CD4-positive, alpha-beta T cell treated with Interleukin-1 beta for 1 hour (primary cell): ENCODE measurements around the gene CD52.
"Not testable (repeated sequence)": the region's sequence is repeated elsewhere in the genome, so short reads cannot be mapped to it uniquely, and the experiment has no call there.

Experiments used
- DNase-seq, 2 donors: peaks; one replicate each; pipeline ENCODE4 v3.0.0-alpha.2; 2020 to 2022

The CD52 gene

DNA sequence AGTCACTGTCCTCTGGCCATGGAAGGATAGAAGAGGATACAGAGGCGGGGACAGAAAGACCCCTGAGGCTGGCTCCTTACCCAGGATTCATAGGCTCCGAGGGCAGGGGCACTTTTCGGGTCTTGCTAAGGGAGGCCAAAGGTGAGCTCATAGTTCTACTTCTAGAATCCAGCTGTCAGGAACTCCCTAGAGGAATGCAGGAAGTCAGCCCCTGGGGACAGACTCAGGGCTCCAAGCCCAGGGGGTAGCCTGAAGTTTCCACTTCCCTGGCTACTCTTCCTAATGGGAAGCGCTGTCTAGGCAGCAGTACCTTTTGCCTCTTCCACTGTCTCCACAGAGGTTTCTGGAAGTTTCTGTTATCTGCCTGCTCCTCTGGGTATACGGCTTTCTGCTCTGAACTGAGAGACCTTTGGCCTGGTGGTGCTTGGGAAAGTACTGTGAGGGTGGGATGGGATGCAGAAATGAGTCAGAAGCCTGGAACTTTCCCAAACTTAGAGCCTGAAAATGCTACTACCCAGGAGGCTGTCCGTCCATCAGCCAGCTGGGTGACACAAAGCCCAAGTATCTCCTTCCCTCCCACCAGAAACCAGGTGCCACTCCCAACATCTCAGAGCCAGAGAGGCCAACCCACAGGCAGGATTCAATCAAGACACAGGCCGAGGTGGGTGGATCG, 14.9 kb upstream of the CD52 start:
- DNase-seq, result no peak

DNA sequence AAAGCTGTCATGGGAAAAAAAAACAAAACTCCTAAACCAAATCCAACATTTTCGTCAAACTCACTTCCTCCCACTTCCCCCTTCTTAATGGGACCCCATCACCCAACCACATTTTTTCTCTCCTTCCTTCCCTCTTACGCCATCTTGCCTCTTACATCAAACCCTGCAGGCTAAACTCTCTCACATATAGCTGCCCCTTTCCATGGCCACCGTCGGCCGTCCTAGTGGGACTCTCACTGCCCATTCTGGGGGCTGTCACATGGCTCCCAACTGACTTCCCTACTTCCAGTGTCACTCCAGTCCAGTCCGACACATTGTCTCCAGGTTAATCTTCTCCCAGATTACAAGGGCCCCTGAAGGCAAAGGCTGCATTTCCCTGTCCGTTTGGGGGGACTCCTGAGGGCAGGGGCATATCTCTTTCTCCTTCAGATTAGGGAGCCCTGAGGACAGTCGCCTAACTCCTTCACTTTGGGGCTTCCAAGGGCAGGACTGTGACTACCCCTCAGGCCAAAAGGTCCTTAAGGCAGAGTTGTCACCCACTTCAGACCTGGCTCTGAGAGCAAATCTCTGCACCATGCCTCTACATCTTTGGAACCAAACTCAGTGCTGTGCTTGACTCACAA, 12.0 kb upstream of the CD52 start:
- no peak for DNase-seq

DNA sequence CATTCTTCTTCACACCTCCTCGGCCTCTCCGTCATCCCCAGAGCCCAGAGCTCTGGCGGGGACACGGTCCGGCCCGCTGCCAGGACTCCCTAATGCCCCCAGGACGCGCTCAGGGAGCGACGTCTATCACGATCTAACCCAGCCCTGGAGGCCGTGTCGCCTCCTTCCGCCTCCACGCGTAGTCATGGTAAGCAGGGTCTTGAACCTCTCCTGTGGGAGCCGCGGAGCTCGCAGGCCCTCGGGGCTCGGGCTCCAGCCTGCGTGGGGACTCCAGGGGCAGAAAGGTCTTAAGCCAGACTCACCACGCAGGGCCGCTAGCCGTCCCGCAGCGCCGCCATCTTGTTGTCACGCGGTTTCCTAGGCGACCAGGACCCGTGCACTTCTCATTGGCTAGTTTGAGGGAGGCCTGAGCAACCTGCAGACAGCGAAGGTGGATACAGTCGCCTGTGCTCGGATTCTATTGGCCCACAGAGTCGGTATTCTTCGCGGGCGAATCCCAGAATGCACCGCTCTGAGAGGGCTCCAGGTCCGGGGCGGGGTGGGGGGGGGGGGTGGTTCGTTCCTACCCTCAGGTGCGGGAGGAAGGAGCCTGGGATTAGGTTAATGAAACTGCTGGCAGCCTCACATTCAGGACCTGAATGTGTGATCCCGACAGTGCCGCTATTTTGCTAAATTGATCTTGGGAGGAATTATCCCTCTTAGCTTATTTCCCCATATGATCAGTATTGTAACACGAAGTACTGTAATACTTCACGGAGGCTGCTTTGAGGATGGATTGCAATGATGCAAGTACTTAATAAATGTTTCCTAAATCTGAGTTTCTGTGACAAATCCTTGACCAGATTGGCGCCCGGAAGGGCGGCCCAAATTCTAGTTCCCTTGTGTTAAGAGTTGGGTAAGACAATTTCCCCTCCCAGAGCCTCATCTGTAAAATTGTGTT, 11.2 kb upstream of the CD52 start, which contains the start of gene UBXN11:
UBXN11 (minus strand) TSS at position 347 of the 940 bp plus-strand sequence. CDS start 3,753 bp downstream, outside the sequence.
- DNase-seq, result peak; percentile 93 to 95

DNA sequence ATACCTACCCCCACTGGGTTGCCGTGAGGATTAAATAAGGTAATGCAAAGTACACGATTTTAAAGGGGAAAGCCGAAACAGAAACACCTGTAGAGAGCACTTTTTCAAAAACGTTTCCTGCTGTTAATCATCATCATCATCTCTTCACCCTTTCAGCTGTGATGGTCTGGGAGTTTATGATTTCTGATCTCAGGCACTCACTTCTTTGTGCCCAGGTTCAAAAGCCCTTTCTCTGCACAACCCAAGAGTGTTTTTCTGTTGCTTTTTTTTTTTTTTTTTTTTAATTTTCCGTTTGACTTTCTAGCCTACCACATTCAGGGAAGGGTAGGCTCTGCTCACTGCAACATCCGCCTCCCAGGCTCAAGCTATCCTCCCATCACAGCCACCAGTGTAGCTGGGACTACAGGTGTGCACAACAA, 10.4 kb upstream of the CD52 start:
- peak in 1 of 2 donors; percentile 47 for DNase-seq

DNA sequence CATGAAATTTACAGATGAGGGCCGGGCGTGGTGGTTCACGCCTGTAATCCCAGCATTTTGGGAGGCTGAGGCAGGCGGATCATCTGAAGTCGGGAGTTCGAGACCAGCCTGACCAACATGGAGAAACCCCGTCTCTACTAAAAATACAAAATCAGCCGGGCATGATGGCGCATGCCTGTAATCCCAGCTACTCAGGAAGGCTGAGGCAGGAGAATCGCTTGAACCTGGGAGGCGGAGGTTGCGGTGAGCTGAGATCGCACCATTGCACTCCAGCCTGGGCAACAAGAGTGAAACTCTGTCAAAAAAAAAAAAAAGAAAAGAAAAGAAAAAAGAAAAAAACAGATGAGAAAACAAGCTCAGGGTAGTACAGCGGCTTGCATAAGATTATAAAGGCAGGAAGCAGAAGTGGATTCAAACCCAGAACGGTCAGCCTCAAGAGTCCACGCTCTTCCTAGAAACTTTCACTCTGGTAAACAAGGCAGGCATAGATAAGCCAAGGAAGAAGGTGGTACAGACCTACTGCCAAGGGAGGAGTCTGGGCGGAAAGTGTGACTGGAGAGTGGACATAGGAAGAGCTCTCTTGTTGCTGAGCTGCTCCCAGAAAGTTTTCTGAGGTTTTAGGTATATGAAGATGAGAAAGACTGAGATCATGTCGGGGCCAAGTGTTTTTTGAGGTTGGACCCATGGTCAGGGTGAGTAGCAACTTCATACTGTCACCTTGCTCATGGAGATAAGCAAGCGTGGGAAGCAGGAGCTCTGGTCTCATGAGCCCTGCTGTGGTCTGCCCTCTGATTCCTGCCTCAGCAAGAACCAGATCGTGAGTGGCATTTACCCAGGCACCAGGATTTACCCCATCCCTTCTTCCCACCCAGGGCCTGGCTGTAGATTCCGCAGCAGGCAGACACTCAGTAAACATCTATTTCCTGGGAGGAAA, 9.5 kb upstream of the CD52 start:
- DNase-seq, result not testable (repeated sequence)

DNA sequence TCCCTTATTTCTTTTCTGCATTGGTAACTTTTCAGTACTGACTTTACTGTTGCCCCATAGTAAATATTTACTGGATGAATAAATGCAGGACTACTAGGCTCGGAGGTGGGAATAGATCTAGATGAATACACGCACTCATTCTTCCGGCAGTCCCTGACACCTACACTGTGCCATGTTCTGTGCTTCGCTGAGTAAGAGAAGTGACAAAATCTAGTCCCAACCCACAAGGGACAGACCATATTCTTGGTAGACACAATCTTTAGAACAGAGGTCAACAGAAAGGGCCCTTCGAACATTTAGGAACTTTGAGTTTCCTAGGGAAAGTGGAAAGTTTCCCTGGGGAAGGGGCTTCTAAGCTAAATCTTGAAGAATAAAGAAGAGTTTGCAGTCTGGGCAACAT, 3.3 kb upstream of the CD52 start:
- DNase-seq, result no peak

DNA sequence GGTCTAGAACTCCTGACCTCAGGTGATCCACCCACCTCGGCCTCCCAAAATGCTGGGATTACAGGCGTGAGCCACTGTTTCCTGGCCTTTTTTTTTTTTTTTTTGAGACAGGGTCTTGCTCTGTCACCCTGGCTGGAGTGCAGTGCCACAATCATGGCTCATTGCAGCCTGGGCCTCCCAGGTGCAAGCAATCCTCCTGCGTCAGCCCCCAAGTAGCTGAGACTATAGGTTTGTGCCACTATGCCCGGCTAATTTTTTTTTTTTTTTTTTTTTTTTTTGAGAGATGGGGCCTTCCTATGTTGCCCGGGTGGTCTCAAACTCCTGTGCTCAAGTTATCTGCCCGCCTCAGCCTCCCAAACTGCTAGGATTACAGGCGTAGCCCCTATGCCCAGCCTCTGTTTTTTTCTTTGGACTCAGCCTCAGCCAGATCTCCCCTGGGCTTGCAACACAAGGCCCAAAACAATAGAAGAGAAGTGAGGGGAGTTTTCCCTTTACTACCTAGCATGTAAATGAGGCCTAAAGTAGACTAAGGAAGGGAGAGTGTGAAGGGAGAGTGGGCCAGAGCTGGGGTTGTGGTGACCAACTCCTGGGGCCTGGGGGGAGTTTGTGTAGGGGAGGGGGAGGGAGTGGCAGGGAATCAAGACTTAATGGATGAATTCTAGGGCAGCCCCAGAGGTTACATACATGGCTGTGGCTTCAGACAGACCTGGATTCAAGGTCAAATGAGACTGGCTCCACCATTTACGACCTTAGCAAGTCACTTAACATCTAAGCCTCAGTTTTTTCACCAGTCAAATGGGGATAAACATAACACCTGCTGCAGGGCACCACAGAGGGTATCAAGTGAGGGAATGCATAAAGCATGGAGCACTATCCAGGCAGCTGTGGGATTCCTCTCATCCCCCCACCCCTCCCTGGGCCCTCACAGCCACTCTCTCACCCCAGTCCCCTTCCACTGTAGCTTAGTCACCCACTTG, 1.6 kb upstream of the CD52 start:
- no peak for DNase-seq

DNA sequence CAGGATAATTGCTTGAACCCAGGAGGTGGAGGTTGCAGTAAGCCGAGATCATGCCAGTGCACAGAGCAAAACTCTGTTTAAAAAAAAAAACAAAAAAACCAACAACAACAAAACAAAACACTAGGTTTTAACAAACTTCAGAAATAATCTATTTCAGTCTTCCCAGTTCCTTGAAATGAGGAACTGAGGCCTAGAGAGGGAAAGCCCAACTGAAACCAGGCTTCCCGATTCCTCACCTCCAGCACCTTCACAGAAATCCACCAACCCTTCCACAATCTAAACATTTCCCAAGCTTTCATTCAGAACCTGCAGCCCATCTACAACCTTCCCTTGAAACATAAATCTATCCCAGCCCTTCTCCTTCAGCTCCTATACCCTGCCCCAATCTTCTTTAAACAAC, 612 bp upstream of the CD52 start:
- DNase-seq, result no peak

DNA sequence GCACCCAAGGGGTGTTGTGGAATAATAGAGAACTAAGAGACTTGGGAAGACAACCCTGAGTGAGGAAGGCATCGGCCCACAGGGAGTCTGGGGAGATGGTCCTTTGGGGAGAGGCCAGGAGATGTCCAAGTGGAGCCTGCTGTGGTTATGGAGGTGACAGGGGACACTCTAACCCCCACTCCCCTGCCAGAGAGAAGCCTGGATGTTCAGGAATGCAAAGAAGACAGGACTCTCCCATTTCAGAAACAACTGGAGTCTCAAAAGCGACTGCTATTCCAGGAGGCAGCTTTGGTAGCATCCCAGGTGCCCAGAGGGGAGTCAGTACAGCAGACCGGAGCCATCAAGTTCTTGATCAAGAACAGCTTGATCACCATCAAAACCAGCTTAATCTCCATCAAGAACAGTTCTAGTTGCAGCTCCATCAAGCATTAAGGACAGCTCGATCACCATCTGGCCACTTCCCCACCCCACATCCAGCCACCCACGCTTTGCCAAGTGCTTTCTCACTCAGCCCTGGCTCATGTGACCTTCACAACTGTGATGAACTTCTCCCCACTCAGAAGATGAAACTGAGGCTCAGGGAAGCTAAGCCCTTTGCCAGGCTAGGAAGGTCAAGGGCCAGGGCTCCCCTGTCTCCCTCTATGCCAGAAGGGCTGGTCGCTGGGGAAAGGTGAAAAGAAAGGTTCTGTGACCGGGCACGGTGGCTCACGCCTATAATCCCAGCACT, 743 bp downstream of the CD52 start:
- peak in 1 of 2 donors; percentile 25 for DNase-seq

DNA sequence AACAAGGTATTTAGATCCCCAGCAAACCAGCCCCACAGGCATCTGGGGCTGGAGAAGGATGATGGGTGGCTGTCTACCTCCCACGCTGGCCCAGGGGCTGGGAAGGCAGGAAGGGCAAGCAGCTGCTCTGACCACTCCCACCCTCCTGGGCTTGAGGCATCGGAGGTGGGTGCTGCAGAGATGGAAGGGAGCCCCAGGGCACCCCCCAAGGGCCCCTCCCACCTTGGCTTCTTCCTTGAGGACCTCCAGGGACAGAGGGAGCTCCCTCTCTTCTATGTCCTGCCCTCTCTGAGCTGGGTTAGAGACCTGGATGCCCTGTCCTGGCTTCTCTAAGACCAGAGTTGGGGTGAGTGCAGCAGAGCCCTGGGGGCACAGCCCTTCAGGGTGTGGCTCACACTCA, 3.1 kb downstream of the CD52 start:
- no peak for DNase-seq

DNA sequence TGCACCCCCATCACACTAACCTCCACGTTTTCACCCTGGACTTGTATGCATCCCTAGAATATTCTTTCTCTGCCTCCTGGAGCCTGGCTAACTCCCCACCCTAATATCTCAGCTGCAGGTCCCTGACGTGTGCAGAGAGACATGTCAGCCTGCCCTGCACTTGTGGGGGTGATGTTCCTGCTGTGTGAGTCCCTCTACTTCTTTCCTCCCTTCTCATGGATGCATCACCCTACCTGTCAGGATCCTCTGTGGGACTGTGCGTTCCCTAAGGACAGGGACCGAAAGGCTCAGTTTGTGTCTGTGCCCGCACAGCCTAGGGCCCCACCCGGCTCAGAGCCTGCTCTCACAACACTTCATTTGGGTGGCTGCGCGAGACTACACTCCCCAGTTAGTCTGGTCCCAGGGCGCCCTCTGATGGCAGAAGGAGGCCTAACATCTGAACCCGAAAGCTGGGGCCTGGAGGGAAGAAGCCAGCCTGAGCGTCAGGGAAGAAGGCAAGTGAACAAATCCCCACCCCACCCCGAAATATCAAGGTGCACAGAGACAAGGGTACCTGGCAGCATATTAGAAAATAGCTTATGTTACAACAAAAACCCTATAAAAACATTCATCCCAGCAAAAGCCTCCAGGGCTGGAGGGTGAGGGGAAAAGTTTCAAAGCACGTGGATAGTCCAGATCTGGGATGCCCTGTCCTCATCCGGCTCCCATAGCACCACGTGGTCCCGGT, 3.7 kb downstream of the CD52 start:
- peak; percentile 89 to 94 for DNase-seq

DNA sequence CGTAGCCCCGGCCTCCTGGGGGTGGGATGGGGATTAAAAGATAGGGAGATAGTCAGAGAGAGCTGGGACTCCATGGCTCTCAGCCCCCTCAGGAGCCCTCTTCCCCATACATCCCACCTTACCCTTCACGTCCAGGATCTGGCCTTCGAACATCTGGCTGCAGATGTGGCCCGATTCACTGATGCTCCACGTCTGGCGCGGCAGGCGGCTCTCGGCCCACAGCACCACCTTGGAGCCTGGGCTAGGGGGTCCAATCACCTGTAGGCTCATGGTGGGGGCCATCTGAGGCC, 4.2 kb downstream of the CD52 start:
- no peak for DNase-seq

DNA sequence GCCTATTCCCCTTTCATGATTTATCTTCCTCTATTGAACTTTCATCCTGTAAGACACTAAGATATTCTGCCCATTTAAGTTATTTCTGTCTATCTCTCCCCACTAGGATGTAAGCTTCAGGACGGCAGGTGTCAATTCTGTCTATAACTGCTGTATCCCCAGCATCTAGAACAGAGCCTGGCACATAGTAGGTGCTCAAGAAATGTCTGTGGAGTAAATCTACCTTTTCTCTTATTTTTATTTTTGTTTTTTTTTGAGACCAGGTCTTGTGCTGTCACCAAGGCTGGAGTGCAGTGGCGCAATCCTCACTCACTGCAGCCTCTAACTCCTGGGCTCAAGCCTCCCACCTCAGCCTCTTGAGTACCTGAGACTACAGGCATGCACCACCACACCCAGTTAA, 5.6 kb downstream of the CD52 start:
- no peak for DNase-seq

DNA sequence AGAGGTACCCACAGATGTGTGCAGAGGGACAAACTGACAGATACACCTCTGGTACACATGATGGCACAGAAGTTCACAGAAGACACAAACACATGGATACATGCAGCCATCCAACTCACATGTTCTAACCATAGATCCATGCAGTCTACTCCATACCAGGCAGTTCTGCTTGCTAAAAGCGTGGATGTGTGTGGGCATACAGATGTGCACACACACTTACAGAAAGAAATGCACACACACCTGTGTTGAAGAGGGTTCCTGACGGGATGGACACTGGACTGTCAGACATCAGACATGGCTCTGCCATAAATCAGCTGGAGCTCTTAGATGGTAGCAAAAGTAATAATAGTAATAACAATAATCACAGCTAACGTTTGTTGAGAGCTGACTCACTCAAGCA, 6.8 kb downstream of the CD52 start:
- no peak for DNase-seq

DNA sequence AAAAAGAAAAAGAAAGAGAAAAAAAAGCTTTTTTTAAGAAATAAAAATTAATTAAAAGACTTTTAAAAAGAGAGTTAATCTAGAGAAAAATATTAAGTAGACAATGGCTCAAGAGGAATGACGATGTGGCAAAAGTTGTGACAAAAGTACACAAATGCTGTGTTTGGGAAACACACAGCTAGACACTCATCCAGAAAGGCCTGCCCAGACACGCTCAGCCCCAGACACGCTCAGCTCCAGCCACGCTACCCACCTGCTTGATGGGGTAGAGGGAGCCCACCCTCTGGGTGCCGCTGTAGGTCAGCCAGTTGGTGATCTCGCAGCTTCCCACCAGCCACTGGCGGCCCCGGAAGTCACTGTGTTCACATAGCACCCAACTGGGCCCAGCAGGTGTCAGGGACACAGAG, 10.2 kb downstream of the CD52 start:
- DNase-seq, result no peak

DNA sequence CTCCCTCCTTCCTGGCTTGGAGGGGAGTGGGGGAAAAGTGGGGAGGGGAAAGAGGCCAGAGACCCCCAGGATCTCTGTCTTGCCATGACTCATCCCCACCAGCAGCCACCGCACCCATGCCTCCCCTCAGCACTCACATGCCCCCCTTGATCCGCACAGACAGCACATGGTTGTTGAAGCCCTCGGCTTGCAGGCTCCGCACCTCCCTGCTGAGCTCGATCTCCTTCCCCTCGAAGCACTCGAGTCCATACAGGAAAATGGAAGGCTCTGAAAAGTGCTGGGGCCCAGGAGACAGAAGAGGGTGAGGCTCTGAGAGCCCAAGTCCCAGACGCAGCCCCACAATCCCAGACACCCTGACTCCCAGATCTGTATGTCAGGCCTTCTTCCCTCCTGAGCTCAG, 10.8 kb downstream of the CD52 start:
- DNase-seq, result no peak

DNA sequence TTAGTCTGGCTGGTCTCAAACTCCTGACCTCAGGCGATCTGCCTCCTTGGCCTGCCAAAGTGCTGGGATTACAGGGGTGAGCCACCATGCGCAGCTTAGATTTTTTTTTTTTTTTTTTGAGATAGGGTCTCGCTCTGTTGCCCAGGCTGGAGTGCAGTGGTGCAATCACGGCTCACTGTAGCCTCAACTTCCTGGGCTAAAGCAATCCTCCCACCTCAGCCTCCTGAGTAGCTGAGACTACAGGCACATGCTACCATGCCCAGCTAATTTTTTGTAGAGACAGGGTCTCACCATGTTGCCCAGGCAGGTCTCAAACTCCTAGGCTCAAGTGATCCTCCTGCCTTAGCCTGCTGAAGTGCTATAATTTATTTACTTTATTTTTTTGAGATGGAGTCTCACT, 11.6 kb downstream of the CD52 start:
- not testable (repeated sequence) for DNase-seq

DNA sequence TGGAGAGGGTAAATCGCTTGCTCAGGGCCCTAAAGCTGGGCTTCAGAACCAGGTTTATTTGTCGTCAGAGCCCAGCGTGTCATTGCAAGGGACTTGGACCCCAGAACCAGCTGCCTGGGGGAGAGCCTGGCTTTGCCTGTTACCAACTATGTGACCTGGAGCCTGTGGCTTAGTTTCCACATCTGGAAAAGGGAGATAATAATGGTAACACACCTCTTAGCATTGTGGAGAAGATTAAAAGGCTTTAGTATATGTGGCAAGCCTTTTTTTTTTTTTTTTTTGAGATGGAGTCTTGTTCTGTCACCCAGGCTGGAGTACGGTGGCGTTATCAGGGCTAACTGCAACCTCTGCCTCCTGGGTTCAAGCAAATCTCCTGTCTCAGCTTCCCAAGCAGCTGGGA, 12.5 kb downstream of the CD52 start:
- no peak for DNase-seq

DNA sequence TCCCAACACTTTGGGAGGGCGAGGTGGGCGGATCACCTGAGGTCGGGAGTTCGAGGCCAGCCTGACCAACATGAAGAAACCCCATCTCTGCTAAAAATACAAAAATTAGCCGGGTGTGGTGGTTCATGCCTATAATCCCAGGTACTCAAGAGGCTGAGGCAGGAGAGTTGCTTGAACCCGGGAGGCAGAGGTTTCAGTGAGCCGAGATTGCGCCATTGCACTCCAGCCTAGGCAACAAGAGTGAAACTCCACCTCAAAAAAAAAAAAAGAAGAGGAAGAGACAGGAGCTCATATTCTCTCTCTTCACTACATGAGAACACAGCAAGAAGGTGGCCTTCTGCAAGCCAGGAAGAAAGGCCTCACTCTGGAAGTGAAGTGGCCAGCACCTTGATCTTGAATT, 15.6 kb downstream of the CD52 start:
- not testable (repeated sequence) for DNase-seq
